ENCODE results near the gene BLOC1S1.
"Not testable (repeated sequence)": the region's sequence is repeated elsewhere in the genome, so short reads cannot be mapped to it uniquely, and the experiment has no call there.

The BLOC1S1 gene

GRCh38 chr12:55745361-55746173, 29.7 kb downstream of the BLOC1S1 start:
- peak; percentile 58 for DNase-seq

- DNase-seq: no peak
These were observed 30.5 kb downstream of the BLOC1S1 start for GRCh38 chr12:55746174-55746912.

GRCh38 chr12:55746913-55747231, 31.0 kb downstream of the BLOC1S1 start:
- DNase-seq: no peak

- DNase-seq: no peak
These were observed 32.6 kb downstream of the BLOC1S1 start for GRCh38 chr12:55748230-55748993.

GRCh38 chr12:55755246-55755645, 39.4 kb downstream of the BLOC1S1 start:
- no peak for DNase-seq

- DNase-seq: no peak
These were observed 41.9 kb downstream of the BLOC1S1 start for GRCh38 chr12:55757701-55758100.

GRCh38 chr12:55758575-55758974, 42.7 kb downstream of the BLOC1S1 start:
- DNase-seq: not testable (repeated sequence)

- DNase-seq: no peak
These were observed 44.8 kb downstream of the BLOC1S1 start for GRCh38 chr12:55760663-55761062.

GRCh38 chr12:55762646-55763045, 46.8 kb downstream of the BLOC1S1 start:
- DNase-seq: no peak

GRCh38 chr12:55765736-55766290, 50.0 kb downstream of the BLOC1S1 start:
- DNase-seq: no peak

GRCh38 chr12:55767156-55767555, 51.3 kb downstream of the BLOC1S1 start:
- DNase-seq: no peak

Data from fibroblast of skin of back (primary cell).